AG10803 (cell line): ENCODE results near the gene RIOK3.
"Not testable (repeated sequence)": the region's sequence is repeated elsewhere in the genome, so short reads cannot be mapped to it uniquely, and the experiment has no call there.

Experiments
- DNase-seq: peaks from one replicate; pipeline ENCODE4 v3.0.0; 2010; ENCODE audit warnings: low read depth
- H3K4me3 ChIP-seq: 2 replicates; pipeline ENCODE4 v1.5.1; 2011; ENCODE audit warnings: mild to moderate bottlenecking, low read length, control low read depth
- CTCF ChIP-seq: conservative IDR thresholded peaks from 2 replicates; pipeline ENCODE4 v1.5.1; 2011; ENCODE audit warnings: mild to moderate bottlenecking, low read length, control low read depth, inconsistent platforms

Gene RIOK3

DNA sequence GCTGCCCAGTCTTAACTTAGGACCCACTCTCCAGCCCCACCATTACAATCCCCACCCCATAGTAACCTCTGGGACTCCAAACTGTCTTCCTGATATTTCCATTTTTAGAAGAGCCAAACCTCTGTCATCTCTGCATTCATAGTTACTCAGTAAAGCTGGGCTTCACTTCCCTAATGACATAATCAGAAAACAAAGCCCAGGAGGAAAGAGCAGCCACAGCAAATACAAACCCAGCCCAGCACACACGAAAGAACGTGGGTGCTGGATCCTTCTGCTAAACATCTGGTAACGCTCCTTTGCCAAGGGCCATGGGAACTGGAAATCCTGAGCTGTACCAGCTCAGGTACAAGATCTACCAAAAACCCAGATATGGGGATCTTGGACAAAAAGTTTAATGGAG is 36.8 kb upstream of the RIOK3 start:
- DNase-seq: peak; percentile 31
- TF ChIP-seq CTCF: no peak
- H3K4me3 ChIP-seq: no peak overlapping the region

DNA sequence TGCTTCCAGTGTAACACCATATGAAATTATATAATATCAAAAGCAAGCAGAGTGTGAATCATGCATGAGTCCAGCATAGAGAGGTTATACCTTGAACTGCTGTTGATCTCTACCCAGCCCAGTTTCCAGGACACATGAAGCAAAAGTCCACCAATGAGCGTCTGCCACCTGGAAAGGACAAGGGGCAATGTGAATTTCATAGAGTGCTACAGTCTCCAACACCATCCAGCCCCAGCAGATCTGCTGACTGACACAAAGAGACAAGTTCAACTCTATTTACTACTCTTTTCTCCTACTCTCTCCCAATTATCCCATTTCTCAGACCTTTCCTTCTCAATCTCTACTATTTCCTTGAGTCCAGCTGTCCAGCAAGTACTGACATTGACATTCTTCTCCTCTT is 31.8 kb upstream of the RIOK3 start:
- no peak overlapping the region for H3K4me3 ChIP-seq
- TF ChIP-seq CTCF: no peak
- no peak for DNase-seq

DNA sequence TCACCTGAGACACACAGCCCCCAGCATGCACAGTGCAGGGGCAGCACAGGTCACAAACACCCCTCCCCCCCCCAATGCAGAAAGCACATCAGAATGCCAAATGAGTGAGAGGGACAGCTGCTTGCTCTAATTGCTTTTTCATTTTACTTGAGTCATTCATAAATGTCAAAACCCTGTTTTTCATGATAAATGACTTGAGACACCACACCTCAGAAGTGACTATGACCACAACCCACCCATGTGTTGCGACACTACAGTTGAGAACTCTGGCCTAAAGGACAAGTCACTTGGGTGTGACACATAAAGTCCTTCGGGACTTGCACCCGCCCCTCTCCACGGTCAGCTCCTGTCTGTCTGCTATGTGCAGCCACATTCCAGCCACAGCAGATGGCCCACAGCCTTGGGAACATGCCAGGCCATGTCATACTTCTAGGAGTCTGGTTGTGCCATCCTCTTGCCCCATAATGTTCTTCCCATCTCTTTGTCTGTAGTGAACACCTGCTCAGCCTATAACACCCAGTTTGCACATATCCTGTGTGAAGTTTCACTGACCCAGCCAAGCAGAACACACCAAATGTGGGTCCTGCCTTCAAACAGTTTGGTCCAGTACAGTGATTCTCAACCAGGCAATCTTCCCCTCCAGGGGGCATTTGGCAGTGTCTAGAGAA is 30.2 kb upstream of the RIOK3 start:
- DNase-seq: peak; percentile 85
- TF ChIP-seq CTCF: no peak
- H3K4me3 ChIP-seq: no peak overlapping the region

GRCh38 chr18:23424616-23425015 is 28.5 kb upstream of the RIOK3 start:
- no peak for DNase-seq
- TF ChIP-seq CTCF: no peak
- H3K4me3 ChIP-seq: no peak overlapping the region

- H3K4me3 ChIP-seq: no peak overlapping the region
- no peak for DNase-seq
- TF ChIP-seq CTCF: no peak
Observed at GRCh38 chr18:23428821-23429220, 24.3 kb upstream of the RIOK3 start.

GRCh38 chr18:23429538-23429937 is 23.5 kb upstream of the RIOK3 start:
- H3K4me3 ChIP-seq, DNase-seq: not testable (repeated sequence)

DNA sequence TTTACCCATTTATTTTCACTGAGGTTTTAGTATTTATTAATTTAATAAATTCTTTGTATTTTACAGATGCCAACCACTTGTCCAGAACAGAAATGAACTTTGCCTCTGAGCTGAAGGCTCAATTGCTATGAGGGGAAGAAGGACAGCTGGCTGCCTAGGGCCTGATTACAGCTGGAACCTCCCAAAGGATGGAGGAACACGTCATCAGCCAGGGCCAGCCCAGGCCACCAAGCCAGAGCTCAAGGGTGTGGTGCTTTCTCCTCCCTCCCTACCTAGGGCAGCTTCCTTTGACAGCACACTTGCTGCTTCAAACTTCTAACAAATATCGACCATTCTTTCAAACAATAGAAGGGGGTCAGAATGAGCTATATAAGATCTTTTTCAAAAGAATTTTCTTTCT is 19.7 kb upstream of the RIOK3 start:
- H3K4me3 ChIP-seq: no peak overlapping the region
- no peak for DNase-seq
- TF ChIP-seq CTCF: no peak
